Naive thymus-derived CD4-positive, alpha-beta T cell (primary cell): ENCODE data around the gene GAK. TPM values are rescaled to one million over a fixed set of nuclear protein-coding genes. Genes with fewer than 3 reads are reported as not detected.
A peak's percentile ranks its signal among the peaks of the same experiment; 100 is the strongest.

Experiments used
- ATAC-seq: fragments of 150-1000 bp; cut with Tn5 transposase; 2 replicates; pipeline ENCODE4 v1.10.0; 2021; ENCODE audit warnings: mild to moderate bottlenecking, moderate library complexity
- CTCF ChIA-PET: fragments of 350-600 bp; sonication (Branson Sonifier 250); formaldehyde crosslinking; loops from one replicate; lab custom pipeline; 2021; ENCODE audit warnings: antibody characterized with exemption; lab: Charles Lee
- POLR2A ChIA-PET: fragments of 350-600 bp; sonication (Branson Sonifier 250); formaldehyde crosslinking; loops from one replicate; lab custom pipeline; 2021; ENCODE audit warnings: antibody characterized with exemption, inconsistent platforms; lab: Charles Lee
- DNase-seq, 9 donors: peaks; one replicate each; pipeline versions ENCODE4 v3.0.0 to v3.0.0-alpha.2; 2020 to 2022; ENCODE audit warnings: mixed read lengths in 1 of 9
- H3K27ac ChIP-seq: one replicate; pipeline ENCODE4 v1.7.0; 2013; ENCODE audit warnings: mild to moderate bottlenecking, low read depth, low read length, moderate library complexity
- H3K27me3 ChIP-seq, 2 donors: one replicate each; pipeline ENCODE4 v1.7.0; 2013; ENCODE audit warnings: low read length in 2 of 2, mild to moderate bottlenecking in 2 of 2, moderate library complexity in 2 of 2; ENCODE audit not compliant: control insufficient read depth in 2 of 2, insufficient read depth in 2 of 2
- H3K36me3 ChIP-seq, 3 experiments: 1 replicate in 2 of 3; 2 replicates in 1 of 3; pipeline ENCODE4 v1.7.0; 2013; ENCODE audit warnings: low read length in 3 of 3, mild to moderate bottlenecking in 3 of 3, moderate library complexity in 1 of 3; ENCODE audit not compliant: insufficient read depth in 3 of 3, control insufficient read depth in 2 of 3
- H3K4me1 ChIP-seq, 2 donors: one replicate each; pipeline ENCODE4 v1.7.0; 2013; ENCODE audit warnings: low read length in 2 of 2, mild to moderate bottlenecking in 2 of 2, moderate library complexity in 1 of 2; ENCODE audit not compliant: control insufficient read depth in 2 of 2, insufficient read depth in 2 of 2
- H3K4me3 ChIP-seq: 2 replicates; pipeline ENCODE4 v1.7.0; 2013; ENCODE audit warnings: mild to moderate bottlenecking, low read length
- H3K9me3 ChIP-seq, 3 experiments: 1 replicate in 2 of 3; 2 replicates in 1 of 3; pipeline ENCODE4 v1.7.0; 2013; ENCODE audit warnings: low read length in 3 of 3; ENCODE audit not compliant: control insufficient read depth in 2 of 3
- H3K27ac Mint-ChIP-seq, 9 donors: one replicate each; pipeline ENCODE4 v1.8.0; 2020 to 2022; ENCODE audit warnings: mixed read lengths in 9 of 9, mild to moderate bottlenecking in 8 of 9, moderate library complexity in 5 of 9, inconsistent platforms in 2 of 9
- H3K27me3 Mint-ChIP-seq, 5 donors: one replicate each; pipeline ENCODE4 v1.8.0; 2021 to 2022; ENCODE audit warnings: mixed read lengths in 5 of 5, mild to moderate bottlenecking in 1 of 5
- H3K36me3 Mint-ChIP-seq, 5 donors: one replicate each; pipeline ENCODE4 v1.8.0; 2020 to 2022; ENCODE audit warnings: mixed read lengths in 5 of 5, mild to moderate bottlenecking in 3 of 5, inconsistent platforms in 1 of 5
- H3K4me1 Mint-ChIP-seq, 7 donors: one replicate each; pipeline ENCODE4 v1.8.0; 2020 to 2022; ENCODE audit warnings: mixed read lengths in 7 of 7, mild to moderate bottlenecking in 3 of 7, inconsistent platforms in 1 of 7
- H3K4me3 Mint-ChIP-seq, 10 donors: one replicate each; pipeline ENCODE4 v1.8.0; 2020 to 2022; ENCODE audit warnings: mild to moderate bottlenecking in 10 of 10, mixed read lengths in 10 of 10, moderate library complexity in 6 of 10, inconsistent platforms in 2 of 10
- H3K9me3 Mint-ChIP-seq, 11 donors: one replicate each; pipeline ENCODE4 v1.8.0; 2020 to 2022; ENCODE audit warnings: mixed read lengths in 11 of 11, mild to moderate bottlenecking in 4 of 11, inconsistent platforms in 1 of 11, moderate library complexity in 1 of 11
- intact Hi-C, 2 donors: fragments of 100-400 bp; cut with micrococcal nuclease; formaldehyde crosslinking; loops; one replicate each; pipeline ENCODE4 v1.15.1; 2023
- polyA plus RNA-seq, 2 donors: library from polyadenylated mRNA; unstranded; fragments of 300-500 nt; fragmentation: Illumina TruSeq; gene quantifications; one replicate each; pipeline ENCODE4 v1.2.3, GENCODE V29; 2021
- total RNA-seq, 6 experiments: library from RNA in 5 of 6; stranded (reverse) in 5 of 6; gene quantifications; 1 replicate in 5 of 6; 2 replicates in 1 of 6; pipeline ENCODE4 v1.2.3 and lab custom pipeline; 2021 to 2026

Gene GAK
- total and polyA plus RNA-seq, 7 experiments from 2014 or later = 34.0 to 206 (median 170) TPM

- ChIA-PET CTCF (no interaction called here), POLR2A (no interaction called here)
- no peaks in the 10 kb centered on the region for H3K27me3 Mint-ChIP-seq
- Histone ChIP-seq H3K9me3 (no peaks in the 10 kb centered on the region), H3K4me3 (no peak overlapping the region), H3K27ac (no peak overlapping the region), H3K36me3 (peaks cover 3 to 60% (median 24%) of the 10 kb centered on the region in 3 experiments), H3K27me3 (no peaks in the 10 kb centered on the region), H3K4me1 (peaks cover 0 to 4% of the 10 kb centered on the region in 2 donors)
- H3K4me3 Mint-ChIP-seq = no peak overlapping the region
- peaks cover 0 to 30% (median 7%) of the 10 kb centered on the region in 5 donors for H3K36me3 Mint-ChIP-seq
- peaks cover 0 to 4% (median 0%) of the 10 kb centered on the region in 11 donors for H3K9me3 Mint-ChIP-seq
- H3K4me1 Mint-ChIP-seq = peaks cover under 1 to 7% (median 3%) of the 10 kb centered on the region in 7 donors
- intact Hi-C loops = no loop called here
- DNase-seq (no peak), ATAC-seq (no peak)
- no peak overlapping the region for H3K27ac Mint-ChIP-seq
Measured at GRCh38 chr4:909821-910220, 22.3 kb downstream of the GAK start.

GRCh38 chr4:909131-909571, 23.0 kb downstream of the GAK start:
- CTCF ChIA-PET = no interaction called here
- H3K9me3 Mint-ChIP-seq = peaks cover 0 to 4% (median 0%) of the 10 kb centered on the region in 11 donors
- no peaks in the 10 kb centered on the region for H3K27me3 ChIP-seq
- ATAC-seq (no peak), DNase-seq (no peak)
- peaks cover 0 to 7% (median 0%) of the 10 kb centered on the region in 7 donors for H3K4me1 Mint-ChIP-seq
- POLR2A ChIA-PET = no interaction called here
- no peaks in the 10 kb centered on the region for H3K4me1 ChIP-seq
- H3K4me3 ChIP-seq = no peak overlapping the region
- H3K36me3 ChIP-seq = peaks cover 3 to 60% (median 24%) of the 10 kb centered on the region in 3 experiments
- H3K4me3 Mint-ChIP-seq = no peak overlapping the region
- H3K27ac Mint-ChIP-seq = no peak overlapping the region
- intact Hi-C loops = no loop called here
- H3K36me3 Mint-ChIP-seq = peaks cover 0 to 31% (median 7%) of the 10 kb centered on the region in 5 donors
- H3K27ac ChIP-seq = no peak overlapping the region
- no peaks in the 10 kb centered on the region for H3K9me3 ChIP-seq
- H3K27me3 Mint-ChIP-seq = no peaks in the 10 kb centered on the region

GRCh38 chr4:907691-908425, 24.3 kb downstream of the GAK start:
- Histone ChIP-seq H3K27ac (no peak overlapping the region), H3K27me3 (no peaks in the 10 kb centered on the region), H3K36me3 (peaks cover 3 to 64% (median 20%) of the 10 kb centered on the region in 3 experiments), H3K4me1 (no peaks in the 10 kb centered on the region), H3K4me3 (no peak overlapping the region), H3K9me3 (no peaks in the 10 kb centered on the region)
- Mint-ChIP-seq H3K27me3 (no peaks in the 10 kb centered on the region), H3K4me3 (no peak overlapping the region), H3K4me1 (peaks cover 0 to 7% (median 0%) of the 10 kb centered on the region in 7 donors), H3K36me3 (peaks cover 0 to 32% (median 11%) of the 10 kb centered on the region in 5 donors), H3K9me3 (peaks cover 0 to 4% (median 0%) of the 10 kb centered on the region in 11 donors), H3K27ac (no peak overlapping the region)
- DNase-seq (no peak), ATAC-seq (no peak)
- POLR2A ChIA-PET = no interaction called here
- CTCF ChIA-PET = no interaction called here
- intact Hi-C loops = no loop called here

- POLR2A ChIA-PET = no interaction called here
- H3K4me1 ChIP-seq = no peaks in the 10 kb centered on the region
- ATAC-seq (no peak), DNase-seq (no peak)
- peaks cover 0 to 4% (median 0%) of the 10 kb centered on the region in 11 donors for H3K9me3 Mint-ChIP-seq
- no peak overlapping the region for H3K4me3 Mint-ChIP-seq
- intact Hi-C loops = no loop called here
- H3K27me3 ChIP-seq = no peaks in the 10 kb centered on the region
- no peaks in the 10 kb centered on the region for H3K27me3 Mint-ChIP-seq
- H3K27ac ChIP-seq = no peak overlapping the region
- H3K4me3 ChIP-seq = no peak overlapping the region
- H3K36me3 ChIP-seq = peaks cover 0 to 63% (median 13%) of the 10 kb centered on the region in 3 experiments
- CTCF ChIA-PET = interaction anchor here (0.6 kb wide), 1 partner anchor 60 kb away, joined by 4 read pairs; no protein-coding TSS in a partner anchor
- H3K27ac Mint-ChIP-seq = no peak overlapping the region
- H3K9me3 ChIP-seq = no peaks in the 10 kb centered on the region
- peaks cover 0 to 31% (median 11%) of the 10 kb centered on the region in 5 donors for H3K36me3 Mint-ChIP-seq
- H3K4me1 Mint-ChIP-seq = peaks cover 0 to 7% (median 0%) of the 10 kb centered on the region in 7 donors
Measured at GRCh38 chr4:907103-907400, 25.1 kb downstream of the GAK start.

- Mint-ChIP-seq H3K36me3 (peaks cover 0 to 31% (median 8%) of the 10 kb centered on the region in 5 donors), H3K27ac (peak overlapping the region in 3 of 9 donors; percentile 20 to 84 (median 76)), H3K4me1 (peaks cover 0 to 4% (median 0%) of the 10 kb centered on the region in 7 donors), H3K27me3 (no peaks in the 10 kb centered on the region), H3K4me3 (no peak overlapping the region), H3K9me3 (peaks cover 0 to 4% (median 0%) of the 10 kb centered on the region in 11 donors)
- peaks cover 0 to 61% (median 11%) of the 10 kb centered on the region in 3 experiments for H3K36me3 ChIP-seq
- no peaks in the 10 kb centered on the region for H3K4me1 ChIP-seq
- H3K27me3 ChIP-seq = no peaks in the 10 kb centered on the region
- H3K4me3 ChIP-seq = no peak overlapping the region
- ATAC-seq = no peak
- H3K9me3 ChIP-seq = no peaks in the 10 kb centered on the region
- H3K27ac ChIP-seq = no peak overlapping the region
- ChIA-PET CTCF (interaction anchor here (0.6 kb wide), 1 partner anchor 60 kb away, joined by 4 read pairs; no protein-coding TSS in a partner anchor), POLR2A (no interaction called here)
- intact Hi-C loops = no loop called here
- DNase-seq = no peak
Measured at GRCh38 chr4:906339-907102, 25.6 kb downstream of the GAK start.

DNA sequence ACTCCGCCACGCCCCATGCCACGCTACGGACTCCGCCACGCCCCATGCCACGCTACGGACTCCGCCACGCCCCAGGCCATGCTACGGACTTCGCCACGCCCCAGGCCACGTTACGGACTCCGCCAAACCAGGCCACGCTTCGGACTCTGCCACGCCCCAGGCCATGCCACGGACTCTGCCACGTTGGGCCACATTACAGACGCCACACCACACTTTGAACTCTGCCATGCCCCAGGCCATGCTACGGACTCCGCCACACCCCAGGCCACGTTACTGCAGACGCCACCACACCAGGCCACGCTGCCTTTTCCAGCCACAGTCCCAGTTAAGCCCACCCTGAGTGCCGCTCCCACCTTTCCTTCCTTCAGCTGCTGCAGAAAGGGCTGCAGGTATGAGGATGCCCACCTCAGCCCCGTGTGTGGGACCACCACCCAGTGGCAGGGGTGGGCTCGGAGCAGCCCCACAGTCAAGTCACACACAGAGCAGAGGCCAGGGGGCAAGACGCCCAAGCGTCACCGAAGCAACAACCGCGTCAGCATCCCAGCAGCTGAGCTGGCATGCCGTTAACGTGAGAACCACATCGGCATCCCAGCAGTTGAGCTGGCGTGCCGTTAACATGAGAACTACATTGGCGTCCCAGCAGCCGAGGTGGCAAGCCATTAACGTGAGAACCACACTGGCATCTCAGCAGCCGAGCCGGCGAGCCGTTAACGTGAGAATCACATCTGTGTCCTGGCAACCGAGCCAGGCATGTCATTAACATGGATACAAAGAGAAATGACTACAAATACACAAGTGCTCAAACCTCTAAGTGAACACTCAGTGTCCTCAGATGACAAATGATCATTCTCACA, 26.4 kb downstream of the GAK start:
- Mint-ChIP-seq H3K4me1 (peaks cover 0 to 4% (median 0%) of the 10 kb centered on the region in 7 donors), H3K36me3 (peaks cover 0 to 30% (median 8%) of the 10 kb centered on the region in 5 donors), H3K4me3 (no peak overlapping the region), H3K27me3 (no peaks in the 10 kb centered on the region), H3K27ac (peak overlapping the region in 2 of 9 donors; percentile 29 to 48), H3K9me3 (peaks cover 0 to 4% (median 0%) of the 10 kb centered on the region in 11 donors)
- Histone ChIP-seq H3K4me3 (no peak overlapping the region), H3K36me3 (peaks cover 0 to 61% (median 7%) of the 10 kb centered on the region in 3 experiments), H3K27ac (no peak overlapping the region), H3K27me3 (no peaks in the 10 kb centered on the region), H3K9me3 (no peaks in the 10 kb centered on the region), H3K4me1 (no peaks in the 10 kb centered on the region)
- DNase-seq = no peak
- ChIA-PET POLR2A (no interaction called here), CTCF (no interaction called here)
- no peak for ATAC-seq
- intact Hi-C loops = no loop called here
